Measurements from ENCODE around the gene IL33. TPM values are rescaled to one million over a fixed set of nuclear protein-coding genes. Genes with fewer than 3 reads are reported as not detected.
A peak's percentile ranks its signal among the peaks of the same experiment; 100 is the strongest.

The IL33 gene
- total and polyA plus RNA-seq, 2 donors: 45.0 to 123 TPM

GRCh38 chr9:6197330-6197729 is 18.3 kb upstream of the IL33 start:
- no peak overlapping the region for H3K27ac ChIP-seq (ENCODE audit: low read depth)
- no peak for DNase-seq (ENCODE audit: extremely low spot score)
- 54% methylated on average over 3 of the region's 3 CpGs for WGBS
- no peaks in the 10 kb centered on the region for H3K36me3 ChIP-seq (ENCODE audit: insufficient read depth)
- no peak overlapping the region for H3K4me3 ChIP-seq (ENCODE audit: low read depth, low read length)
- no peaks in the 10 kb centered on the region for H3K4me1 ChIP-seq (ENCODE audit: insufficient read depth)

- 52% methylated on average over 4 of the region's 4 CpGs for WGBS
- no peak overlapping the region for H3K27ac ChIP-seq (ENCODE audit: low read depth)
- DNase-seq (ENCODE audit: extremely low spot score): no peak
- no peak overlapping the region for H3K4me3 ChIP-seq (ENCODE audit: low read depth, low read length)
- H3K36me3 ChIP-seq (ENCODE audit: insufficient read depth): no peaks in the 10 kb centered on the region
- H3K4me1 ChIP-seq (ENCODE audit: insufficient read depth): no peaks in the 10 kb centered on the region
Observed at GRCh38 chr9:6198251-6198650, 17.4 kb upstream of the IL33 start.

GRCh38 chr9:6199596-6199995 is 16.0 kb upstream of the IL33 start:
- H3K4me1 ChIP-seq (ENCODE audit: insufficient read depth): no peaks in the 10 kb centered on the region
- no peaks in the 10 kb centered on the region for H3K36me3 ChIP-seq (ENCODE audit: insufficient read depth)
- H3K27ac ChIP-seq (ENCODE audit: low read depth): no peak overlapping the region
- no peak for DNase-seq (ENCODE audit: extremely low spot score)
- no peak overlapping the region for H3K4me3 ChIP-seq (ENCODE audit: low read depth, low read length)
- WGBS: 74% methylated on average over 3 of the region's 3 CpGs

GRCh38 chr9:6200761-6201160 is 14.8 kb upstream of the IL33 start:
- WGBS: 93% methylated on average over 2 of the region's 2 CpGs
- no peak for DNase-seq (ENCODE audit: extremely low spot score)
- no peaks in the 10 kb centered on the region for H3K4me1 ChIP-seq (ENCODE audit: insufficient read depth)
- no peak overlapping the region for H3K27ac ChIP-seq (ENCODE audit: low read depth)
- H3K36me3 ChIP-seq (ENCODE audit: insufficient read depth): no peaks in the 10 kb centered on the region
- H3K4me3 ChIP-seq (ENCODE audit: low read depth, low read length): no peak overlapping the region

- 80% methylated on average over 2 of the region's 2 CpGs for WGBS
Observed at GRCh38 chr9:6209966-6210365, 5.6 kb upstream of the IL33 start.

GRCh38 chr9:6212722-6213375 is 2.8 kb upstream of the IL33 start:
- WGBS: 82% methylated on average over 3 of the region's 3 CpGs
- H3K4me1 ChIP-seq (ENCODE audit: insufficient read depth): no peaks in the 10 kb centered on the region
- DNase-seq (ENCODE audit: extremely low spot score): no peak
- H3K27ac ChIP-seq (ENCODE audit: low read depth): no peak overlapping the region
- H3K4me3 ChIP-seq (ENCODE audit: low read depth, low read length): no peak overlapping the region
- H3K36me3 ChIP-seq (ENCODE audit: insufficient read depth): no peaks in the 10 kb centered on the region

More at GRCh38 chr9:6209966-6210365, 5.6 kb upstream of the IL33 start:
- H3K4me1 ChIP-seq (ENCODE audit: insufficient read depth): no peaks in the 10 kb centered on the region
- no peaks in the 10 kb centered on the region for H3K36me3 ChIP-seq (ENCODE audit: insufficient read depth)
- H3K27ac ChIP-seq (ENCODE audit: low read depth): no peak overlapping the region
- H3K4me3 ChIP-seq (ENCODE audit: low read depth, low read length): no peak overlapping the region
- DNase-seq (ENCODE audit: extremely low spot score): no peak

- H3K4me1 ChIP-seq (ENCODE audit: insufficient read depth): no peaks in the 10 kb centered on the region
- H3K4me3 ChIP-seq (ENCODE audit: low read depth, low read length): no peak overlapping the region
- no peaks in the 10 kb centered on the region for H3K36me3 ChIP-seq (ENCODE audit: insufficient read depth)
- DNase-seq (ENCODE audit: extremely low spot score): no peak
- no peak overlapping the region for H3K27ac ChIP-seq (ENCODE audit: low read depth)
- WGBS: 69% methylated on average over 1 of the region's 1 CpG
Observed at GRCh38 chr9:6214434-6214833, 1.2 kb upstream of the IL33 start.

- DNase-seq (ENCODE audit: extremely low spot score): peak; percentile 56
- Histone ChIP-seq H3K4me1 (ENCODE audit: insufficient read depth) (no peaks in the 10 kb centered on the region), H3K4me3 (ENCODE audit: low read depth, low read length) (no peak overlapping the region), H3K27ac (ENCODE audit: low read depth) (no peak overlapping the region), H3K36me3 (ENCODE audit: insufficient read depth) (no peaks in the 10 kb centered on the region)
- WGBS: 31% methylated on average over 2 of the region's 2 CpGs
Observed at GRCh38 chr9:6214903-6215302, 704 bp upstream of the IL33 start.

- H3K27ac ChIP-seq (ENCODE audit: low read depth): no peak overlapping the region
- no peaks in the 10 kb centered on the region for H3K36me3 ChIP-seq (ENCODE audit: insufficient read depth)
- no peak overlapping the region for H3K4me3 ChIP-seq (ENCODE audit: low read depth, low read length)
- WGBS: 29% methylated on average over 3 of the region's 3 CpGs
- H3K4me1 ChIP-seq (ENCODE audit: insufficient read depth): no peaks in the 10 kb centered on the region
- no peak for DNase-seq (ENCODE audit: extremely low spot score)
Observed at GRCh38 chr9:6216002-6216401, 395 bp downstream of the IL33 start.

GRCh38 chr9:6216951-6217350 is 1.3 kb downstream of the IL33 start:
- no peaks in the 10 kb centered on the region for H3K36me3 ChIP-seq (ENCODE audit: insufficient read depth)
- 28% methylated on average over 1 of the region's 1 CpG for WGBS
- H3K27ac ChIP-seq (ENCODE audit: low read depth): no peak overlapping the region
- no peak for DNase-seq (ENCODE audit: extremely low spot score)
- H3K4me1 ChIP-seq (ENCODE audit: insufficient read depth): no peaks in the 10 kb centered on the region
- H3K4me3 ChIP-seq (ENCODE audit: low read depth, low read length): no peak overlapping the region

- H3K36me3 ChIP-seq (ENCODE audit: insufficient read depth): no peaks in the 10 kb centered on the region
- peak overlapping the region; percentile 3 for H3K4me3 ChIP-seq (ENCODE audit: low read depth, low read length)
- DNase-seq (ENCODE audit: extremely low spot score): no peak
- WGBS: 15% methylated on average over 3 of the region's 3 CpGs
- no peaks in the 10 kb centered on the region for H3K4me1 ChIP-seq (ENCODE audit: insufficient read depth)
- H3K27ac ChIP-seq (ENCODE audit: low read depth): peak overlapping the region; percentile 45
Observed at GRCh38 chr9:6218099-6218502, 2.5 kb downstream of the IL33 start.

GRCh38 chr9:6219040-6219439 is 3.4 kb downstream of the IL33 start:
- Histone ChIP-seq H3K4me1 (ENCODE audit: insufficient read depth) (no peaks in the 10 kb centered on the region), H3K36me3 (ENCODE audit: insufficient read depth) (no peaks in the 10 kb centered on the region), H3K4me3 (ENCODE audit: low read depth, low read length) (no peak overlapping the region), H3K27ac (ENCODE audit: low read depth) (no peak overlapping the region)
- 77% methylated on average over 4 of the region's 4 CpGs for WGBS
- no peak for DNase-seq (ENCODE audit: extremely low spot score)

GRCh38 chr9:6219981-6220380 is 4.4 kb downstream of the IL33 start:
- Histone ChIP-seq H3K4me1 (ENCODE audit: insufficient read depth) (no peaks in the 10 kb centered on the region), H3K36me3 (ENCODE audit: insufficient read depth) (no peaks in the 10 kb centered on the region), H3K27ac (ENCODE audit: low read depth) (no peak overlapping the region), H3K4me3 (ENCODE audit: low read depth, low read length) (no peak overlapping the region)
- DNase-seq (ENCODE audit: extremely low spot score): no peak
- WGBS: 57% methylated on average over 2 of the region's 2 CpGs

GRCh38 chr9:6224393-6225154 is 9.0 kb downstream of the IL33 start:
- Histone ChIP-seq H3K4me1 (ENCODE audit: insufficient read depth) (no peaks in the 10 kb centered on the region), H3K4me3 (ENCODE audit: low read depth, low read length) (no peak overlapping the region), H3K27ac (ENCODE audit: low read depth) (no peak overlapping the region), H3K36me3 (ENCODE audit: insufficient read depth) (no peaks in the 10 kb centered on the region)
- 93% methylated on average over 1 of the region's 1 CpG for WGBS
- no peak for DNase-seq (ENCODE audit: extremely low spot score)
